ENCODE measurements around the gene UQCR10.

The UQCR10 gene

GRCh38 chr22:29765905-29766631 lies 1.1 kb upstream of the UQCR10 start:
- DNase-seq, result no peak

- DNase-seq, result peak; percentile 93
Observed at GRCh38 chr22:29766632-29767170, 468 bp upstream of the UQCR10 start, which contains the start of gene ZMAT5. TSS of gene ZMAT5 (minus strand) at chr22:29767007. CDS start at chr22:29748544, 18,463 bp downstream.

GRCh38 chr22:29768052-29768693 lies 1.0 kb downstream of the UQCR10 start:
- no peak for DNase-seq

- DNase-seq, result no peak
Observed at GRCh38 chr22:29769723-29770321, 2.7 kb downstream of the UQCR10 start.

GRCh38 chr22:29772170-29772641 lies 5.0 kb downstream of the UQCR10 start:
- DNase-seq, result no peak

- DNase-seq, result no peak
Observed at GRCh38 chr22:29773233-29773632, 6.1 kb downstream of the UQCR10 start.

GRCh38 chr22:29780220-29780619 lies 13.1 kb downstream of the UQCR10 start:
- DNase-seq, result no peak

- DNase-seq, result peak; percentile 40
Observed at GRCh38 chr22:29780748-29781676, 13.8 kb downstream of the UQCR10 start.

- DNase-seq, result peak; percentile 23
Observed at GRCh38 chr22:29782061-29782845, 15.1 kb downstream of the UQCR10 start.

GRCh38 chr22:29784451-29785361 lies 17.5 kb downstream of the UQCR10 start:
- DNase-seq, result no peak

- DNase-seq, result no peak
Observed at GRCh38 chr22:29786031-29786430, 18.9 kb downstream of the UQCR10 start.

- no peak for DNase-seq
Observed at GRCh38 chr22:29787371-29787980, 20.3 kb downstream of the UQCR10 start.

GRCh38 chr22:29788339-29789279 lies 21.4 kb downstream of the UQCR10 start:
- peak; percentile 9 for DNase-seq

- no peak for DNase-seq
Observed at GRCh38 chr22:29790061-29790460, 22.9 kb downstream of the UQCR10 start.

- no peak for DNase-seq
Observed at GRCh38 chr22:29793396-29793795, 26.2 kb downstream of the UQCR10 start.

GRCh38 chr22:29795663-29796062 lies 28.5 kb downstream of the UQCR10 start:
- no peak for DNase-seq

GRCh38 chr22:29797351-29797750 lies 30.2 kb downstream of the UQCR10 start:
- no peak for DNase-seq

- DNase-seq, result no peak
Observed at GRCh38 chr22:29798318-29798717, 31.1 kb downstream of the UQCR10 start.

GRCh38 chr22:29798801-29799200 lies 31.6 kb downstream of the UQCR10 start:
- DNase-seq, result no peak
